GM19324 (cell line): ENCODE results near the gene ADRA2C.

ENCODE experiments used
- ATAC-seq: cut with Tn5 transposase; IDR thresholded peaks from one replicate; pipeline ENCODE4 v1.9.1; 2021; ENCODE audit warnings: mild to moderate bottlenecking, moderate library complexity; ENCODE audit not compliant: unreplicated experiment, low FRiP score

The ADRA2C gene

DNA sequence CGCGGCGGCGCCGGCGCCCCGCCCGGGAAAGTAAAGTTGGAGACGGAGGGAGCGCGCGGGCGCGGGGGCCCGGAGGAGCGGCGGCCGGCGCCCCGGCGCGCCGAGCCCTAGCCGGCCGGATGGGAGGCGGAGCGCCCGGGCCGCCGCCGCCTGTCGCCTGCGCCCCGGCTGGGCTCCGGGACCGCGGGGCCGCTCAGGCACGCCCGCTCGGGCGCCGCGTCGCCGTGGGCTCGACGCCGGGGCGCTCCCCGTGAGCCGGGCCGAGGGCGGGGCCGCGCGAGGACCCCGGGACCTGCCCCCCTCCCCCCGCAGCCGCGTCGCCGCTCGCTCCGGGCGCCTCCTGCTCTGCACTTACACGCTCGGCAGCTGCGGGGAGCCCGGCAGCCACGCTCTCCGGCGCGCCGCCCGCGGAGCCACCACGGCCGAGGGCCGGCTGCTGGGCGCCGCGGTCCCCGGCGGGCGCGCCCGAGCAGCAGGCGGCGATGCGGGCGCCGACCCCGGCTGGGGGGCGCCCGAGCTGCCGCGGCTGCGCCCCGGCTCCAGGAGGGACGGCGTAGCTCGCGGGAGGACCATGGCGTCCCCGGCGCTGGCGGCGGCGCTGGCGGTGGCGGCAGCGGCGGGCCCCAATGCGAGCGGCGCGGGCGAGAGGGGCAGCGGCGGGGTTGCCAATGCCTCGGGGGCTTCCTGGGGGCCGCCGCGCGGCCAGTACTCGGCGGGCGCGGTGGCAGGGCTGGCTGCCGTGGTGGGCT, at the start of gene ADRA2C:
Gene ADRA2C (plus strand): TSS at position 350 of the 749 bp plus-strand sequence. CDS start 222 bp downstream, at position 572.
- no peak for ATAC-seq

DNA sequence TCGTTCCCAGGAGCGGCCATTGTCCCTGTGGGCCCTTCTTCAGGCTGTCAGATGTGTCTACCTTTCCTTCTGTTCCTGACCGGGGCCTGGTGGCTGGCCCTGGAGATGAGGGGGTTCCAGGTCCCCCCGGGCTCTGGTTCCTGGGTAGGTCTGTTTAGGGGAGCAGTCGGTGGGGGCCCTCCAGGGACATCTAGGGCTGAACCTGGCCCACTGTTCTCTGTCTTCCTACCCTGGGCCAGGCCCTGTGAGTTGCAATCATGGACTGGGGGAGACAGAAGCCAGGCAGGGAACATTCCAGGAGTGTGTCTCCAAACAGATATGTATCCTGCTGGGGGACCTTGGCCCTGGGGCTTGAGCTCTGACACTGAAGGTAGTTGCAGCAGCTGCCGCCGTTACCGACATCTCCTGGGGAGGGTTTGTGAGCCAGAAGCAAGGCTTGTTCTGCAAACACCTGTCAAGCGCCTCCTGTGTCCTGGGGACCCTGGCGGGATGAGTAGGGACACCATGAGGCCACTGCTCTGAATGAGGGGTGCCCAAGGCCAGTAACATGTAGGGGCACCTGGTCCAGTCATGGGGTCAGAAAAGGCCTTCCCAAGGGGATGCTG, 49.5 kb upstream of the ADRA2C start:
- ATAC-seq = no peak

GRCh38 chr4:3717241-3717640, 48.9 kb upstream of the ADRA2C start:
- ATAC-seq = no peak

DNA sequence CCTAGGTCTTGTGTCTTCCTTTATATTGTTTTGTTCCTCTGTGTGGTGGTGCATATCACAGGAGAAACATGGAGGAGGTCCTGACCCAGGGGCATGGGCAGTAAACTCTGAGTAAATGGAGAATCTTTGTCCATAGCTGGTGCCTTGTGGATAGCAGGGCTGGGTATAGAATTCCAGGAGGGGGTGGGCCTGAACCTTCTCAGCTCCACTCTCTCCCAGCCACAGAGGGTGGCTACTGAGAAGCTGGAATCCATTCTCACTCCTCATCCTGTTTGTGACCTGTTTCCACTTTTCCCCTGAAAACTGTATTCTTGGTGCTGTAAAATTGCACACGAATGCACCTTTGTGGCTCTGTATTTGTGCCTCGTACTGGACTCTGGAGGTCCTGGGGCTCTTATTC, 47.7 kb upstream of the ADRA2C start:
- ATAC-seq = no peak

- no peak for ATAC-seq
These were observed 47.0 kb upstream of the ADRA2C start for GRCh38 chr4:3719191-3719590.

DNA sequence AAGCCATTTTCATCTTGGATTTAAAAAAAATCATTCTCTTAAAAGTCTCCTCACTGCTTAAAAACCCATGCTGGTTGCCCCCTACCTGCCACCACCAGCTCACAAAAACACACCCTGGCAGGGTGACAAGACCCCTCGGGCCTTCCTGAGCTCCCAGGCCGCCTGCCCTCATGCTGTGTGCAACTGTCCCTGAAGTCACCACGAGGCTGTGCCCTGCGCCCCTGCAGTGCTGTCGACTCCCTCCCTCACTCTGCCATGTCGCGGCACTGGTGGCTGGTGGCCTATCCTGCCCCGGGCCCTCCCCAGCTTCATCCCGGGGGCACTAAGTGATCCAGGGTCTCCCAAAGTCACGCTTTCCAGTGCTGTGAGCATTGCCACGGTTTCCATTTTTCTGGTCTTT, 46.3 kb upstream of the ADRA2C start:
- no peak for ATAC-seq

- no peak for ATAC-seq
These were observed 45.7 kb upstream of the ADRA2C start for GRCh38 chr4:3720466-3720865.

- no peak for ATAC-seq
These were observed 45.0 kb upstream of the ADRA2C start for GRCh38 chr4:3721186-3721585.

DNA sequence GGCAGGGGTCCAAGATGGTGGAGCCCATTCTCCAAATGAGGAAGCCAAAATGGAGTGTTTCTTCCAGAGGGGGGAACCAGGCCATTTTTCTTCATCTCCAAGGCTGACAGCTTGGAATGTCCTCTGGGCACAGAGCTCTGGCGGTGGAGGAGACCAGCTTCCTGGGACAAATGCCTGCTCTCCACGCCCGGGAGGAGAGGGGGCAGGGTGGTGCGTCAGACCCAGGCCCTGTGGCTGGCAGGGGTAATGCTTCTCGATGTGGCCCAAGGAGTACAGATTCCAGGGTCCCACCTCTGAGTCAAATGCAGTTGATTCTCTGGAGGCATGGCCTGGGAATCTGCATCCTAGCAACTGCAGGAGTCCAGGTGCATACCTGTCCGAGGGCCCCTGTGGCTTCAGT, 44.6 kb upstream of the ADRA2C start:
- no peak for ATAC-seq

DNA sequence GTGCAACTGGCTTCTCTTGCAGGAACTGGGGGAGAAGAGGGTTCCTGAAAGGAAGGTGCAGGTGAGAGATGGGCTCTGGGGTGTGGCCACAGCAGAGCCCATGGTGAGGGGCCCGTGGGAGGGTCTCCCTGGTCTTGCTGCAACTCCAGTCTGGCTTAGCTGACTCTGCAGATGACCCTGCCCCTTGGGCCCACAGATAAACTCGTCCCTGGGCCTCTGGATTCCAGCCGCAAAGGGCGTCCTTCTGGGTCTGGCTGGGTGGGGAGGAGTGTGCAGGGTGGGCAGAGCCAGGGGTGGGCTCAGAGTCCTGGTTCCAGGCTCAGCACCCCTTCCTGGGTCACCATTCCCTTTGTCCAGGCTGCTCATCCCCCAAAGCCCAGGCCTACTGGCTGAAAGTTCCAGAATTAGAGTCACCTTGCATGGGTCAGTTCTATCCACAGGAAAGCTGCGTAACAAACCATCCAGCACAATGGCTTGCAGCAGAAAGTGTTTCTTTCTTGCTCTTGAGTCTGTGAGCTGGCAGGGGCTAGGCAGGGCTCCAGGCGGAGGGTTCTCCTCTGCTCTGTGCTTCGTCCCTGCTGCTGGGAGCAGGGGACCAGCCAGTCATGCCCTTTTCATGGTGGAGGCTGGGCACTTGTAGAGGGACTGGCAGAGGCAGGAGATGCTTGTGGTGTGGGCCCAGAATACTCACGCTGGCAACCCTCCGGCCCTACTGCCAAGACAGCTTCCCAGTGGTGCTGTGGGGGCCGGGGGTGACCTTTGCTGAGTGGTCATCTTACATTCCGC, 43.5 kb upstream of the ADRA2C start:
- no peak for ATAC-seq

- ATAC-seq = no peak
These were observed 42.9 kb upstream of the ADRA2C start for GRCh38 chr4:3723232-3723642.

- no peak for ATAC-seq
These were observed 41.6 kb upstream of the ADRA2C start for GRCh38 chr4:3724319-3725231.

DNA sequence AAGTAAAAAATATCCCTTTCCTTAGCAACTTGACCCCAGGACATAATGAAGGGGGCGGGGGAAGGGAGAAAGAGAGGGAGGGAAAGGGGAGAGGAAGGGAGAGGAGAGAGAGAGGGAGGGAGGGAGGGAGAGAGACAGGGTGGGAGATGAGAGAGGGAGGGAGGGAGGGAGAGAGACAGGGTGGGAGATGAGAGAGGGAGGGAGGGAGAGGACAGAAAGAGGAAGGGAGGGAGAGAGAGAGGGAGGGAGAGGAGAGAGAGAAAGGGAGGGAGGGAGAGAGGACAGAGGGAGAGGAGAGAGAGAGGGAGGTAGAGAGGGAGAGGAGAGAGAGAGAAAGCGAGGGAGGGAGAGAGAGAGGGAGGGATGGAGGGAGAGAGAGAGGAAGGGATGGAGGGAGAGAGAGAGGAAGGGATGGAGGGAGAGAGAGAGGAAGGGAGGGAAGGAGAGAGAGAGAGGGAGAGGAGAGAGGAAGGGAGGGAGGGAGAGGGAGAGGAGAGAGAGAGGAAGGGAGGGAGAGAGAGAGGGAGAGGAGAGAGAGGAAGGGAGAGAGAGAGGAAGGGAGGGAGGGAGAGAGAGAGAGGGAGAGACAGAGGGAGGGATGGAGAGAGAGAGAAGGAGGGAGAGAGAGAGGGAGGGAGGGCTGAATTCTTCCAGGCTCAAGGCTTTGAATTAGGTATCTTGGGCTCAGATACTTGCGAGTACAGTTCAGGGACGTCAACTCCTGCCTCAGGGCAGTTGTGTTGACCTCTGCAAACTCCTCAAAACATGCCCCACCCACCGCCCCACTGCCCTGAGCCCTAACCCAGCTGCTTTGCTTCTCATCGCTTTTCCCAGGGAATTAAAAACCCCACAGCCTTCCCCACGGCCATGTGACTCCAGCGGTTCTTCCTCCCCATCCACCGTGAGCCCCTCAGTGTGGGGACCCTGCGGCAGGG, 40.0 kb upstream of the ADRA2C start:
- ATAC-seq = no peak

DNA sequence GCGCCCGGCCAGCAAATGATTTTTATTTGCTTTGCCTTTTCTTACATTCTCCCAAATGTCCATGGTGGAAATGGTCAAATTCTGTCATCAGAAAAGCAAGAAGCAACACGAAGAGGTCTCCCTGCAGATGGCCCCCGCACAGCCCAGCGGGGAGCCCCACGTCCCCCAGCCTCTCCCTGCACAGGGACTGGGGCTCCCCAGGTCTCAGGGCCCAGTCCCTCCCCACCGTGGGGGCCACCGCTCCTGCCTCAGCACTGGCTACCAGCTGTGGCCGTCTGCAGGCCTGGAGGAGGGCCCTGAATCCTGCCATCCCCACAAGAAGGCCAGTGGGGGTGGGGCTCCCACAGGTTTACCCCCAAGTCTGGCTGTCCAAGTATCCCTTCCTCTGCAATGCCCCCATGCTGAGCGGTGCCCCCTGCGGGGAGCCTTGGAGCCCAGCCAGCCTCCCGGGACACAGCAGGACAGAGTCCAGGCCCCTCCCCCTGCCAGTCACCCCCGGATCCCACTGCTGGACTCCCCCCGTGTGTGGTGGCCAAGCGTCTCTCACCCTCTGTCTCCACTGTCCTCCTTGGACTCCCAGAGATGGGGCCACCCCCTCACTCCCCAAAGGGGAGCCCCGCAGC, 38.2 kb upstream of the ADRA2C start:
- no peak for ATAC-seq

DNA sequence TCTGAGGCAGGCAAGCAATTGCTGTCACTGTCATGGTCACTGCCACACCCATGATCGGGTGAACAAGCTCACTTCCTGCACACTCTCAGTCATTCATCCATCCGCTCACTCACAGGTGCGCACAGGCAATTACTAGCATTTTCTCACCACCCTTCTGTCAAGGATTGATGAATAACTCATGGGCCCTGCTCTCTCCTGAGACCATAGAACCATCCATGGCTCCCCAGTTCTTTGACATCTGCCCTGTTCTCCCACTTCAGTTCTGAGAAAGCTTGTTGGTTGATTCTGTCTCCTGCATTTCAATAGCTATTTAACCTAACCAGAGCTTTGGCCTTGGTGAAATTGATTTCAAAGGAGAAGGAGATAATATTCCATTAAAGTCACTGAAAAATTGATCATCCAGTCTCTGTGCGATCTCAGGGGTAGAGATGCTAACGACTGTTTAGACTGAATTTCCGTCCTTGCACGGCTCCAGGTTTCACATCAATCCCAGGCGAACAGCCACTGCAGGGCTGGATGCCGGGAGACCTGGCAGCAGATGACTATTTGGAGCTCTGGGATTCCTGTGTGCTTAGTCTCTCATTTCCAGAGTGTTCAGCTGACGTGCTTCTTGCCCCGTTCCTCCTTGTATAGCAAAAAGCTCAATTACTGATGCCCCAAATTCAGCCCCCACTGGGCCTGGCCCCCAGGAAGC, 36.9 kb upstream of the ADRA2C start:
- no peak for ATAC-seq

GRCh38 chr4:3729882-3730226, 36.3 kb upstream of the ADRA2C start:
- ATAC-seq = no peak

- no peak for ATAC-seq
These were observed 35.6 kb upstream of the ADRA2C start for GRCh38 chr4:3730422-3731190.
